Body of pancreas (tissue), 4 donors: ENCODE results near the gene CRTAC1. TPM values are rescaled to one million over a fixed set of nuclear protein-coding genes. Genes with fewer than 3 reads are reported as not detected.

ENCODE experiments used
- ATAC-seq: fragments of 150-250 bp; one replicate; pipeline ENCODE4 v1.9.1; 2016
- DNase-seq, 4 donors: peaks; one replicate each; pipeline ENCODE4 v3.0.0-alpha.2; 2019
- H3K27ac ChIP-seq, 4 donors: fragments of 200-600 bp; sonication (generic); 1 replicate in 3 of 4; 2 replicates in 1 of 4; pipeline versions ENCODE4 v1.5.1 to v1.6.1; 2016 to 2019; ENCODE audit warnings: mild to moderate bottlenecking in 1 of 4, mixed read lengths in 1 of 4, moderate library complexity in 1 of 4
- H3K27me3 ChIP-seq, 2 donors: fragments of 200-600 bp; sonication (generic); one replicate each; pipeline ENCODE4 v1.6.0; 2016; ENCODE audit warnings: mild to moderate bottlenecking in 1 of 2
- H3K36me3 ChIP-seq, 2 donors: fragments of 200-600 bp; sonication (generic); replicated peaks in 1 of 2; 2 replicates each; pipeline ENCODE4 v1.5.1; 2016; ENCODE audit warnings: low read depth in 2 of 2; ENCODE audit not compliant: insufficient read depth in 1 of 2
- H3K4me1 ChIP-seq: fragments of 200-600 bp; sonication (generic); one replicate; pipeline ENCODE4 v1.6.0; 2016
- H3K4me3 ChIP-seq, 2 donors: fragments of 200-600 bp; sonication (generic); 1 replicate in 1 of 2; 2 replicates in 1 of 2; pipeline ENCODE4 v1.5.1; 2016 to 2019
- H3K9me3 ChIP-seq, 3 donors: fragments of 200-600 bp; sonication (generic); 1 replicate in 2 of 3; 2 replicates in 1 of 3; pipeline ENCODE4 v1.5.1; 2016
- POLR2A ChIP-seq, 3 donors: fragments of 450-650 bp; IDR thresholded peaks; one replicate each; pipeline ENCODE4 v1.6.1; 2016; ENCODE audit warnings: antibody characterized with exemption in 3 of 3, mild to moderate bottlenecking in 2 of 3
- WGBS, 2 donors: methylation state at CpG; one replicate each; pipeline ENCODE4 v1.1.5; 2017; 5-methylcytosine and 5-hydroxymethylcytosine counted together
- intact Hi-C: fragments of 100-400 bp; cut with DNase I; formaldehyde crosslinking; loops from one replicate; pipeline ENCODE4 v1.15.1; 2023
- total RNA-seq, 2 donors: library from RNA; depleted of rRNA; stranded (reverse); fragments of >200 nt; gene quantifications; one replicate each; pipeline ENCODE4 v1.1.0, GENCODE V29; 2016
- TF ChIP-seq, protein P1 (sequence below), 7 experiments: fragments of 450-650 bp in 4 of 7; fragments of 200-600 bp in 3 of 7; sonication (generic) in 3 of 7; IDR thresholded peaks; one replicate each; pipeline ENCODE4 v1.5.1; 2016 to 2019; ENCODE audit warnings: antibody characterized with exemption in 7 of 7

CRTAC1 gene
- total RNA-seq, 2 donors from 2014 or later: 0.52 TPM; not detected in 1

- peaks cover 7% of the 10 kb centered on the region for H3K4me1 ChIP-seq
- H3K27ac ChIP-seq: no peak overlapping the region
- no peaks in the 10 kb centered on the region for H3K36me3 ChIP-seq
- H3K9me3 ChIP-seq: no peaks in the 10 kb centered on the region
- TF ChIP-seq POLR2A (IDR thresholded peaks at IDR 0.05): no peak
- TF ChIP-seq, protein P1, sequence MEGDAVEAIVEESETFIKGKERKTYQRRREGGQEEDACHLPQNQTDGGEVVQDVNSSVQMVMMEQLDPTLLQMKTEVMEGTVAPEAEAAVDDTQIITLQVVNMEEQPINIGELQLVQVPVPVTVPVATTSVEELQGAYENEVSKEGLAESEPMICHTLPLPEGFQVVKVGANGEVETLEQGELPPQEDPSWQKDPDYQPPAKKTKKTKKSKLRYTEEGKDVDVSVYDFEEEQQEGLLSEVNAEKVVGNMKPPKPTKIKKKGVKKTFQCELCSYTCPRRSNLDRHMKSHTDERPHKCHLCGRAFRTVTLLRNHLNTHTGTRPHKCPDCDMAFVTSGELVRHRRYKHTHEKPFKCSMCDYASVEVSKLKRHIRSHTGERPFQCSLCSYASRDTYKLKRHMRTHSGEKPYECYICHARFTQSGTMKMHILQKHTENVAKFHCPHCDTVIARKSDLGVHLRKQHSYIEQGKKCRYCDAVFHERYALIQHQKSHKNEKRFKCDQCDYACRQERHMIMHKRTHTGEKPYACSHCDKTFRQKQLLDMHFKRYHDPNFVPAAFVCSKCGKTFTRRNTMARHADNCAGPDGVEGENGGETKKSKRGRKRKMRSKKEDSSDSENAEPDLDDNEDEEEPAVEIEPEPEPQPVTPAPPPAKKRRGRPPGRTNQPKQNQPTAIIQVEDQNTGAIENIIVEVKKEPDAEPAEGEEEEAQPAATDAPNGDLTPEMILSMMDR (IDR thresholded peaks at IDR 0.05): no peak
- ATAC-seq (no peak), DNase-seq (no peak)
- no peak overlapping the region for H3K4me3 ChIP-seq
- no peaks in the 10 kb centered on the region for H3K27me3 ChIP-seq
- intact Hi-C loops: no loop called here
- WGBS, 2 donors: 91 to 98% methylated on average over 3 of the region's 3 CpGs
These were observed 175.7 kb downstream of the CRTAC1 start for GRCh38 chr10:97854743-97855142.

GRCh38 chr10:97852840-97853405, 177.5 kb downstream of the CRTAC1 start:
- intact Hi-C loops: no loop called here
- Histone ChIP-seq H3K9me3 (no peaks in the 10 kb centered on the region), H3K4me1 (peaks cover 15% of the 10 kb centered on the region), H3K36me3 (no peaks in the 10 kb centered on the region), H3K4me3 (no peak overlapping the region), H3K27ac (no peak overlapping the region), H3K27me3 (no peaks in the 10 kb centered on the region)
- DNase-seq: no peak
- WGBS, 2 donors: 88% methylated on average over 4 of the region's 4 CpGs
- TF ChIP-seq POLR2A (IDR thresholded peaks at IDR 0.05): no peak
- TF ChIP-seq, protein P1 (IDR thresholded peaks at IDR 0.05): no peak
- no peak for ATAC-seq

- no peaks in the 10 kb centered on the region for H3K27me3 ChIP-seq
- no peak for ATAC-seq
- intact Hi-C loops: no loop called here
These were observed 178.1 kb downstream of the CRTAC1 start for GRCh38 chr10:97852277-97852676.

DNA sequence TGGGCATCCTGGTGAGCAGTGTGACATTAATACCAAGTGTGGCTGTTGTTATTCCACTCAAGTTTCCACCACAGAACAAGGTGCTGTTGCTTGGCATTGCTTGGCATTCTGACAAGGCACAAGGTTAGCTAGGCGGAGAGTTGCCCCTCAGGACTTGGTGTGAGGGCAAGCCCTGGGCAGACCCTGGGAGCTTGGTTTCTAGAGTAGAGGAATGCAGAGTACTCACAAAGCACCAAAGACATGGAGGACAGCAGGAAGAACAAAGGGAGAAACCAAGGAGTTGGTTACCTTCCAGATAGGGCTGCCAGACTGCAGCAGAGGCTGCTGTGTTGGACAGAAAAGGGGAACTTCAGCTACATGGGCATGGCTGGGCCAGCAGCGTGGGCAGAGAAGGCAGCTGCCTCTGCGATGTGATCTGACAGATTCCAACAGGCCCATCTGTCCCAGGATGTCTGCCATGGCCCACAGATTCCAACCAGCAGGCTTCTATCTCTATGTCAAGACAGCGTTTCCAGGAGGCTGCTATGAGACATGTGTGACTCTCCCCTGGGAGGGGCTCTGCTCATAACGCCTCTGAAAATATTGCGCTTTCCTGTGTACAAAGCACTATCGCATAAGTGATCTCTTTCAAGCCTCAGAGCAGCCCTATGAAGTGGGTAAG, 178.9 kb downstream of the CRTAC1 start:
- TF ChIP-seq POLR2A (IDR thresholded peaks at IDR 0.05): no peak
- TF ChIP-seq, protein P1 (IDR thresholded peaks at IDR 0.05): no peak
- H3K27me3 ChIP-seq: no peaks in the 10 kb centered on the region
- no peak overlapping the region for H3K27ac ChIP-seq
- no peaks in the 10 kb centered on the region for H3K9me3 ChIP-seq
- ATAC-seq (no peak), DNase-seq (no peak)
- no peak overlapping the region for H3K4me3 ChIP-seq
- no peaks in the 10 kb centered on the region for H3K36me3 ChIP-seq
- peaks cover 15% of the 10 kb centered on the region for H3K4me1 ChIP-seq
- intact Hi-C loops: no loop called here
- WGBS, 2 donors: 79 to 87% methylated on average over 6 to 7 of the region's 7 CpGs

More at GRCh38 chr10:97852277-97852676, 178.1 kb downstream of the CRTAC1 start:
- no peak for TF ChIP-seq POLR2A (IDR thresholded peaks at IDR 0.05)
- TF ChIP-seq, protein P1 (IDR thresholded peaks at IDR 0.05): no peak
- Histone ChIP-seq H3K4me3 (no peak overlapping the region), H3K36me3 (no peaks in the 10 kb centered on the region), H3K9me3 (no peaks in the 10 kb centered on the region), H3K27ac (no peak overlapping the region), H3K4me1 (peaks cover 15% of the 10 kb centered on the region)
- no peak for DNase-seq
- WGBS, 2 donors: 52 to 53% methylated on average over 3 of the region's 3 CpGs

DNA sequence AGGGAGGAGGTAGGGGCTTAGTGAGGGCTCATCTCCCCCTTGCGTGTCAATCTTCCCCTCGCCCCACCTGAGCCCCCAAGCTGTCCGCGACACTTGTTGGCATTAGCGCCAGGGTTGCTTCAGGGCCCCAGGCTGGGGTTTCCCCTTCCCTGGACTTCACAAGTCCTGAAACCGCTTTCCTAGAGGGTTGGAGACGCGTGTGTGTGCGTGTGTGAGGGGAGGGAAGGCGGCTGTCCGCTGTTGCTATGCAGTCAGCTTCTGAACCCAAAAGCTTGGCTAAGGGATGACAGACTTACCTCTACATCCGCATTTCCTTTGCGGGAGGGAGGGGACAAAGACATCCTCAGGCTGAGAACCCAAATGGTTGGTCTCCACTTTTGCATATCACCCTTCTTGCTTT, 180.0 kb downstream of the CRTAC1 start:
- TF ChIP-seq POLR2A (IDR thresholded peaks at IDR 0.05): no peak
- TF ChIP-seq, protein P1 (IDR thresholded peaks at IDR 0.05): no peak
- no peak overlapping the region for H3K27ac ChIP-seq
- no peaks in the 10 kb centered on the region for H3K36me3 ChIP-seq
- ATAC-seq (peak; percentile 5), DNase-seq (peak; percentile 21 to 38 (median 30))
- H3K4me1 ChIP-seq: peaks cover 15% of the 10 kb centered on the region
- no peaks in the 10 kb centered on the region for H3K9me3 ChIP-seq
- no peaks in the 10 kb centered on the region for H3K27me3 ChIP-seq
- intact Hi-C loops: no loop called here
- no peak overlapping the region for H3K4me3 ChIP-seq
- WGBS, 2 donors: 29 to 36% methylated on average over 13 of the region's 13 CpGs
